ENCODE results near the gene TPBGL.

TPBGL gene, protein sequence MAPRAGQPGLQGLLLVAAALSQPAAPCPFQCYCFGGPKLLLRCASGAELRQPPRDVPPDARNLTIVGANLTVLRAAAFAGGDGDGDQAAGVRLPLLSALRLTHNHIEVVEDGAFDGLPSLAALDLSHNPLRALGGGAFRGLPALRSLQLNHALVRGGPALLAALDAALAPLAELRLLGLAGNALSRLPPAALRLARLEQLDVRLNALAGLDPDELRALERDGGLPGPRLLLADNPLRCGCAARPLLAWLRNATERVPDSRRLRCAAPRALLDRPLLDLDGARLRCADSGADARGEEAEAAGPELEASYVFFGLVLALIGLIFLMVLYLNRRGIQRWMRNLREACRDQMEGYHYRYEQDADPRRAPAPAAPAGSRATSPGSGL

DNA sequence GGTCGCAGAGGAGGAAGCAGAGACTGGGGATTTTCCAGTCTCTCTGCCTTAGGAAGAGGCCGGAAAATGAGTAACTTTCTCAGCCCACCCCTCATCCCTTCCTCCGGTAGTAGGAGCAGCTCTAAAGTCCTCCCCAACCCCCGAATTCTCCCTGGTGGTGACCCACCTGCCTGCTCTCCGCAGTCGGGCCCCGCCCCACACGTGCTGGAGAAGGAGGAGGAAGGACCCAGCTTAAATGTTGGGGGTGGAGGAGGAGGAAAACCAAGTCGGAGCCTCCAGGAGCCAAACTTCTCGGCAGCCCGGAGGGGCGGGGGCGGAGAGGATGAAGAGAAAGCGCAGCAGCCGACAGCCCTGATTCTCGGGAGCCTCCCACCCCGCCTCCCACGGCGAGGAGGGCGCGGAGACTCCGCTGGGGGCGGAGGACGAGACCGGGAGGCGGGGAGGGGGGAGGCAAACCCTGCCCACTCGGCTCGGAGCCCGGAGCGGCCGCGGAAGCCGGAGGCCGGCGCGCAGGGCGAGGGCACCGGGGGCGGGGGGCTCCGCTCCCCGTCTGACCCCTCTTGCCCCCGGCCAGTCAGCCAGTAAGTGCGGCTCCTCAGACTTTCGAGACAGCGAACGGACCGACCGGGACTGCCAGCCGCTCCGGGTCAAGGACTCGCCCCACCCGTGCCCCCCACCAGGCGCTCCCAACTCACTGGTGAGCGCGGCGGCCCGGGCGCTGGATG, at the start of gene TPBGL:
TPBGL (plus strand) TSS at position 464 of the 725 bp plus-strand sequence. CDS start 276 bp downstream, outside the sequence.
- DNase-seq (ENCODE audit: low read depth, low spot score) = no peak

DNA sequence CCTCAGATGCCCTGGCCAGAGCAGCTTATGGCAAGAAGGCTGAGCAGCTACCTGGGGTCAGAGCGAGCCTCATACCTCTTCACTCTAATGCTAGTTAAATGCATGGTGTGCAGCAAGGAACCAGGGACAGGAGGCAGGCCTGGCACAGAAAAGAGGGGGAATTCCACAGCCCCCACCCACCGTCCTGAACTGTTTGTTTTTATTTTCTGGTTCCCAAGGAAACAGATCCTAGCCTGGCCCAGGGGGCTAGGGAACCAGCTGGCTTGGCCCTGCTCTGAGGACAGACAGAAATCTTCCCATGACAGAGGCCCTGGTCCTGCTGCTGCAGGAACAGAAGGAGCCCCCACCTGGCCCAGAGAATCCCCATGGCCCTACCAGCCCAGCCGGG, 49.2 kb upstream of the TPBGL start:
- no peak for DNase-seq (ENCODE audit: low read depth, low spot score)

DNA sequence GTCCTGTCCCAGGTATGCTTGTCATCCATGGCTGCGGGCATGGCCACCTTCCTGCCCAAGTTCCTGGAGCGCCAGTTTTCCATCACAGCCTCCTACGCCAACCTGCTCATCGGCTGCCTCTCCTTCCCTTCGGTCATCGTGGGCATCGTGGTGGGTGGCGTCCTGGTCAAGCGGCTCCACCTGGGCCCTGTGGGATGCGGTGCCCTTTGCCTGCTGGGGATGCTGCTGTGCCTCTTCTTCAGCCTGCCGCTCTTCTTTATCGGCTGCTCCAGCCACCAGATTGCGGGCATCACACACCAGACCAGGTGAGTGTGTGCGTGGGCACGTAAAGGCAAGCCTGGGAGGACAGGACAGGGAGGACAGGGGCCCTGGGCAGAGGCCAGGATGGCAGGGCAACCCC, 47.3 kb upstream of the TPBGL start:
- DNase-seq (ENCODE audit: low read depth, low spot score) = no peak

DNA sequence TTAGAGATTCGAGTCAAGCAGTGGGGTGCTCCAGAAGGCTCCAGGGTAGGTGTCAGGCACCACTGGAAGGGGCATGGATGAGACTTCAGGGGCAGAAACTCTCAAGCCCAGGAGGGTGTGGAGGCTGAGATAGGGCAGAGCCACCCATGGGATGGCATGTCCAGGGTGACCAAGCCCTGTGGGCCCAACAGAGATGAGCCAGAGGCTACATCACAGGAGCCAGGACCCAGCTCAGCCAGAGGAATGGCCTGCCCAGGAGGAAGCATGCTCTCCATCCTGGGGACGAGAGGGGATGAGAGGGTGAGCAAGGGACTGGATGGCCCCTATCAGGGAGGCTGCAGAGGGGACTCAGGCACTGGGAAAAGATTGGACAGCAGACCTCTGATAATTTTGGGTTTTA, 46.9 kb upstream of the TPBGL start:
- DNase-seq (ENCODE audit: low read depth, low spot score) = no peak

DNA sequence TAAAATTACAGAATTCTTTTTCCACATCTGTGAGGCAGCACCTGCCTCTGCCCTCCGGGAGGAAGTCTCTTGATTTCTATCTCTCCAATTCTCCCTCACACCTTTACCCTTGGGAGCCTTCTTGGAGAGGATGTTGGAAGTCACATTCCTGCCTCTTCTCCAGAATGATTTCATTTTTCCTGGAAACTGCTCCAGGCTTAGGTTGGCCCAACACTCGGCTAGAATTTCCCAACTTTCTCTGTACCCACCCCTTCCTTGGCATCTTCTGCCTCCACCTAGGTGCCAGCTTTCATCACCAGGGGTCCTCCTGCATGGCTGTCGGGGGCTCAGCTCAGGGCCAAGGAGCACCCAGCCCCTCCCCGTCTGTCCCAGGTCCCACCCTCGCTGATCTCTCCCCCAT, 46.4 kb upstream of the TPBGL start:
- no peak for DNase-seq (ENCODE audit: low read depth, low spot score)

DNA sequence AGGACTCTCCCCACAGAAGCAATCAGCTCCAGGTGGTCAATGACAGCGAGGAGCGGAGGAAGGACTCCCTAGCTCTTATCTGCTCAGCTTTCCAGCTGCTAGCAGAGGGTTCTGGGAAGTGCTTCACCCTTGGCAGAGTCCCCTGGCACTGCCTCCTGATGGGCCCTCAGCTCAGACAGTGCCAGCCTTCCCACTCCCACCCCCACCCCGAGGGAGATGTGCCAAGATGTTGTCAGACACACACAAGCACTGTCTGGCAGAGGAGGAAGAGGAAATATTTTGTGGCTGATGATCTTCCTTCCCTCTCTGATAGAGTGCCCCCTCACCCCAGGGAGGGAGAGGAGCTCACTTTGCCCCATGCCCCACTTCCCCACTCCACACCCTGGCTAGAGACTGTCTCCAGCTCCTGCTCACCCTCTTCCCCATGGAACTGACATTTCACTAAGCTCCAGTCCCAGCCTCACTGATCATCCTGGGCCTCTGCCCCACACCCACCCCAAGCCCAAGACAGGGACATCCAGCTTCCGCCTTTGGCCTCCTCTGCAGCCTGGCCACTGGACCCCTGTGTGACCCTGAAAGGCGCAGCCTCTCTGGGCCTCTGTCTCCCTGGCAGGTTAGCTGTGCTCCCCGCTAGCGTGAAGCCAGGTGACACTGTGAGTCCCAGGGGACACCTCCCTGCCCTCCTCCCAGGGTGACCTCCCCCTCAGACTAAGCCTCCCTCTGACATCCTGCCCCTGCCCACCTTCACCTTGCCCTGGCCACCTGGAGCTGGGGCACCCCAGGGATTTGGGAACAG, 45.2 kb upstream of the TPBGL start:
- DNase-seq (ENCODE audit: low read depth, low spot score) = no peak

DNA sequence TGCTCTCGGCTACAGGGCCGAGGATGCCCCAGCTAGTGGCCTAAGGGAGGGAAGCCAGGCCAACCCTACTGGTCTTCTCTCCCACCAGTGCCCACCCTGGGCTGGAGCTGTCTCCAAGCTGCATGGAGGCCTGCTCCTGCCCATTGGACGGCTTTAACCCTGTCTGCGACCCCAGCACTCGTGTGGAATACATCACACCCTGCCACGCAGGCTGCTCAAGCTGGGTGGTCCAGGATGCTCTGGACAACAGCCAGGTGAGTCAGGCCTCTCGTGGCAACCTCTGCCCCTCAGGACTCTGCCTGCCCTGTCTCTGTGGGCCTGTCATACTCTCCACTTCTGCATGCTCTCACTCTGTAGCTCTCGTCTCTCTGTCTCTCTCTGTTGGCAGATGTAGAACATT, 44.1 kb upstream of the TPBGL start:
- DNase-seq (ENCODE audit: low read depth, low spot score) = no peak

DNA sequence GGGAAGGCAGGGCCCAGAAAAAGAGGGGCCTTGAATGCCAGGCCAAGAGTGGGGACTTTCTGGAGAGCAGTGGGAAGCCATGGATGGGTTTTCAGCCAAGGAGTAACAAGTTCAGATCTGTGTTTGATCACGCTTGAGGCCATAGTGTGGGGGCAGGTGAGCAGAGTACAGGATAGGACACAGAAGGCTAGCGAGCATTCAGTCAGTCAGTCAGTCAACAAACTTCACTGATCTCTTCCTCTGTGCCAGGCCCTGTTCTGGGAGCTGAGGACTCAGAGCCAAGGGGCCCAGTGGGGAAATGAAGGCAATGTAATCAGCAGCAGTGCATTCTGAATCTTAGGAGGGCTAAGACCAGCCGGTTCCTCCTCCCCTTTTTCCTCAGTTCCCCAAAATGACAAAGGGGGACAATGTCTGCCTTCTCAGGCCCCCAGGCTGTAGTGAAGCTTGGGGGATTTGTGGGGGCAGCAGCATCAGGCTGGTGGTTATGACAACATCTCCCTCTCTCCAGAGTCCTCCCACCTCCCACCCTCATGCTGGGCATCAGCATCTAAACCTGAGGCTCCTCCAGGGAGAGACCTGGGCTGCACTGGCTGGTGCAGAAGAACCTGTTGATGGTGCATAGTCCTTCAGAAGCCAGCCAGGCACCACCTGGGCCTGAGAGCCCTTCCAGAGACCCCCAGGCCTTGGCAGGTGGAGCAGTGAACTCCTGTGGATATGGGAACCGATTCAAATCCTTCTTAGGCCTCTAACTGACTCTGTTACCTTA, 42.9 kb upstream of the TPBGL start:
- no peak for DNase-seq (ENCODE audit: low read depth, low spot score)

DNA sequence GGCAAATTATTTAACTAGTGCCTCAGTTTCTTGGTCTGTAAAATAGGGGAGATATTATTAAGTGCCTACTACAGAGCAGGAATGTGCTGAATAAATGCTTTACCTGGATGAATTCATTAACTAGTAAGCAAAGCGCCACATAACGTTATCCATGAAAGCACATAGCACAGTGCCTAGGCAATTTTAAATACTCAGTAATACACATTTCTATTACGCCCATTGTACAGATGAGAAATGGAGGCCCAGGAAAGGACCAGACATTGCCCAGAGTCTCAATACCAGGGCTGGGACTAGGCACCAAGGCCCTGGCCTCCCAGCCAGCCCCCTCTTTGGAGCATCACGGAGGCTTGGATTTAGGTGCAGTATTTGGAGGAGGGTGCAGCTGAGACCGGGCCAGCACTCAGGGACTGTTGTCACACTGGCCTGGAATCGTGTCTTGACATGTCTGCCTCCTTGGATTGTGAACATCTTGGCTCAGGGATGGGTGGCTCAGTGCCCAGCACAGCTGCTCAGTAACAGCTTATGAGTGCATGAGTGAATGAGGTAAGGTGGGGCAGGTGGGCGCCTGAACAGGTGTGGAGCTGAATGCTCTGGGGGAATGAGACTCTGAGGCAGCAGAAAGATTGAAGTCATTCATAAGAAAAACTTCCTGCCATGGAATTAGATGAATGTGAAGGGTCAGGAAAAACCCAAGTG, 42.1 kb upstream of the TPBGL start:
- no peak for DNase-seq (ENCODE audit: low read depth, low spot score)

DNA sequence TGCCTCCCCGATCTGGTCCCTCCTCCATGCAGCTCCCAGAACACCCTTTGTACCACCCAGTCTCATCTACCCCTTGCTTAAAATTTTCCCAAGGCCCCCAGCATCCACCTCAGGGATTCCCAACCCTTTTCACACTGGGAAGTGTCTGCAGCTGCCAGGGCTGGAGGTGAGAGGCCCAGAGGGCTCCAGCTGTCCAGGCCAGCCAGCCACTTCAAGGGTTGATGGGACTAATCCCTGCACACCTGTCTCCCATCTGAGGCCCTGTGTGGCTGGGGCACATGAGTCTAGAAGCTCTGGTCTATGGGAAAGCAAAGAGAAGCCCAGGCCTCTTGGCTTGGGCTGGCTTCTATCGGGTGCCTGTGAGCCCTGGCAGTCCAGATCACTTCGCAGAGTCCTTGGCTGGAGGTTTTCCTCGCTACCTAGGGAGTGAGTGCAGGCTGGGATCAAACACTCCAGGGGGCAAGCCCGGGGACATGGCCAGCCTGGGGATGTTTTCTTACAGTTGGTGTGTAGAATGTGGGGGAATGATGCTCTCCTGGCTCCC, 41.1 kb upstream of the TPBGL start:
- no peak for DNase-seq (ENCODE audit: low read depth, low spot score)

DNA sequence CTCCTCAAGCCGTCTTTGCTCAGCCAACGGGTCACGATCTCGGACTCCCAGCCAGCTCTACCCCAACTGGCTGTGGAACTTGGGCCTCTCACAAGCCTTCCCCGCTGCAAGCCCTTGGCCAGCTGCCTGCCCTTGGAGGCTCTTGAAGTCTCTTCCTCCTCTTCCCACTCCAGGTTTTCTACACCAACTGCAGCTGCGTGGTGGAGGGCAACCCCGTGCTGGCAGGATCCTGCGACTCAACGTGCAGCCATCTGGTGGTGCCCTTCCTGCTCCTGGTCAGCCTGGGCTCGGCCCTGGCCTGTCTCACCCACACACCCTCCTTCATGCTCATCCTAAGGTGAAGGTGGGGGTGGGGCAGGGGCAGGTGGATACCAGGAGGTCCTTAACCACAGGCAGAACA, 40.5 kb upstream of the TPBGL start:
- DNase-seq (ENCODE audit: low read depth, low spot score) = no peak

DNA sequence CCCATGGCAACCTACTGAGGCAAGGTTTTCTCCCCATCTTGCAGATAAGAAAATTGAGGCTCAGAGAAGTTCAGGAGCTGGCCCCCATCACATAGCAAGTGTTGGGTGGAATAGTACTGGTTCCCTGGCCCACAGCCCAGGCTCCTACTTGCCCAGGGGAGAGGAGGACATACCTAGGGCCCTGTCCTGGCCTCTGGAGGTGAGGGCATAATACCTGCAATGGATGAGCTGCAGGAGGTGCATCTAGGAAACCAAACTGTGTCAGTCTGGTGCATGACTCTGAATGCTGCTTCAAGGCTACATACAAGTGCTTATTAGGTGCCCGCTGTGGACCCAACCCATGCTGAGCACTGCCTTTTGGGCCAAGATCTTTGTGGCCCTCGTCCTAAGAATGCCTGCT, 40.0 kb upstream of the TPBGL start:
- DNase-seq (ENCODE audit: low read depth, low spot score) = no peak

DNA sequence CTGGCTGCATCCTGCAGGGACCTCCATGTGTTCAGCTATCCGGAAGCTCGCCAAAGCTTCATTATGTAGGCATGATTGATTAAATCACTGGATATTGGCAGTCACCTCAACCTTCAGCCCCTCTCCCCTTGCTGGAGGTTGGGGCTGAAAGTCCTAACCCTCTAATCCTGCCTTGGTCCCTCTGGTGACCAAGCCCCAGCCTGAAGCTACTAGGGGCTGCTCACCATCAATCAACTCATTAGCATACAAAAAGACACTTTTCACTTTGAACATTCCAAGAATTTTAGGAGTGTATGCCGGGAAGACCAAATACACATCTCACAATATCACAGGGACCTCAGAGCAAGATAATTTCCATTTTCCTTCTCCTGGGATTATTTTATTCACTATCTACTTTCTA, 38.8 kb upstream of the TPBGL start:
- no peak for DNase-seq (ENCODE audit: low read depth, low spot score)

DNA sequence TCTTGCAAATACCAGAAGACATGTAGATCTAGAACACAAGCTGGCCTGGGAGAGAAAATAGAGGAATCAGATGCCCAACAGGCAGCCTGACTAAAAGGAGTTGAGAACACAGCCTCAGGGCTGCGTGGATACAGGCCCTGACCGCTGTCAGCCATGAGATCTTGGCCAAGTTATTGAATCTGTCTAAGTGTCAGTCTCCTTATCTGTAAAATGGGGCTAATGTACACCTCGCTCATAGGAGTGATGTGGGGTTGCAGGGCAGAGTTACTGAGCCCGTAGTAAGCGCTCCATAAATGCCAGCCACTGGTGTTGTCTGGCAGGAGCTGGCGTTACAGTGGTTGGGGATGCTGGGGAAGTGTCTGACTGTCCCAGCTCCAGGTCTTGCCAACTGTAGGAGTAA, 38.4 kb upstream of the TPBGL start:
- no peak for DNase-seq (ENCODE audit: low read depth, low spot score)

DNA sequence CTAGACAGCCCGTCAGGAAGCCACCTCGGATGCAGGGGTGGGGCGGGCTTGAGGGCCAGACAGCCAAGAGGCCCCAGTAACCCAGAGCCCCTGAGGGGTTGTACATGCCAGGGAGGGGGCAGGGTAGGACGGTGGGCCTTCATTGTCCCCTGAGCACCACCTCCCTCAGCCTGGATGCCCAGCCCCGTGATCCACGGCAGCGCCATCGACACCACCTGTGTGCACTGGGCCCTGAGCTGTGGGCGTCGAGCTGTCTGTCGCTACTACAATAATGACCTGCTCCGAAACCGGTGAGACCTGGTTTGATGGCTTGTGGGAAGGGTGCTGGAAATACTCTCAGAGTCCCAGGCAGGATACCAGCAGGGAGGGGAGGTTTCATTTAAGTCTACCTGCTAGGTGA, 37.4 kb upstream of the TPBGL start:
- no peak for DNase-seq (ENCODE audit: low read depth, low spot score)

DNA sequence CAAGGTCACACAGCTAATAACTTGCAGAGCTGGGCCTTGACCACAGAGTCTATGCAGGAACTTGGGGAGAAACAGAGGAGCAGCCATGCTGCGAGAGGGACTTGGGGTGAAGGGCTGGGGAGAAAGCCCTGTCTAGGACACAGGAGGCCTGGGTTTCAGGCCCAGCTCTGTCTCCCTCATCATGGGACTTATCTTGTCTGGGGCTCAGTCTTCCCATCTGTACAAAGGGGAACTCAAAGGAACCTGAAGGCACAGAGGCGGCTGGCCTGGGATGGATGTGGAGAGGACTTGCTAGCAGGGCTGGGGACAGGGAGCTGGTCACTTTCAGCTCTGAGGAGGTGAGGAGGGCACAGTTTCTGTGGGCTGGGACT, 36.9 kb upstream of the TPBGL start:
- DNase-seq (ENCODE audit: low read depth, low spot score) = no peak

DNA sequence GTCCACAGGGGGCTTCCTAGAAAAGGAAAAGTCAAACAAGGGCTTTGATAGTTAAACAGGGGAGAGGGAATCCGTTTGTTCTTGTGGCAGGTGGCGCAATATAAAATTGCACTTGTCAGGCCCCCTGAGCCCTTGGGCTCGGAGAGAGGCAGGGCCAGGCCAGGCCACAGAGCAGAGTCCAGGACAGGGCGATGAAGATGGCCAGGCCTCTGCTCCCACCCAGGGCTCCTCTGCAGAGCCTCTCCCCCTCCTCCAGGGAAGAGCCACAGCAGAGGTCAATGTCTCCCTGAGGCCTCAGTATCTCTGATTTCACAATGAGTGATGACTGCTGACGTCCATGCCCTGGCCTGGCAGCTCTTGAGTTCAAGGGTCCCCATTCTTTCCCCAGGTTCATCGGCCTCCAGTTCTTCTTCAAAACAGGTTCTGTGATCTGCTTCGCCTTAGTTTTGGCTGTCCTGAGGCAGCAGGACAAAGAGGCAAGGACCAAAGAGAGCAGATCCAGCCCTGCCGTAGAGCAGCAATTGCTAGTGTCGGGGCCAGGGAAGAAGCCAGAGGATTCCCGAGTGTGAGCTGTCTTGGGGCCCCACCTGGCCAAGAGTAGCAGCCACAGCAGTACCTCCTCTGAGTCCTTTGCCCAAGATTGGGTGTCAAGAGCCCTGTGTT, 36.4 kb upstream of the TPBGL start:
- no peak for DNase-seq (ENCODE audit: low read depth, low spot score)

DNA sequence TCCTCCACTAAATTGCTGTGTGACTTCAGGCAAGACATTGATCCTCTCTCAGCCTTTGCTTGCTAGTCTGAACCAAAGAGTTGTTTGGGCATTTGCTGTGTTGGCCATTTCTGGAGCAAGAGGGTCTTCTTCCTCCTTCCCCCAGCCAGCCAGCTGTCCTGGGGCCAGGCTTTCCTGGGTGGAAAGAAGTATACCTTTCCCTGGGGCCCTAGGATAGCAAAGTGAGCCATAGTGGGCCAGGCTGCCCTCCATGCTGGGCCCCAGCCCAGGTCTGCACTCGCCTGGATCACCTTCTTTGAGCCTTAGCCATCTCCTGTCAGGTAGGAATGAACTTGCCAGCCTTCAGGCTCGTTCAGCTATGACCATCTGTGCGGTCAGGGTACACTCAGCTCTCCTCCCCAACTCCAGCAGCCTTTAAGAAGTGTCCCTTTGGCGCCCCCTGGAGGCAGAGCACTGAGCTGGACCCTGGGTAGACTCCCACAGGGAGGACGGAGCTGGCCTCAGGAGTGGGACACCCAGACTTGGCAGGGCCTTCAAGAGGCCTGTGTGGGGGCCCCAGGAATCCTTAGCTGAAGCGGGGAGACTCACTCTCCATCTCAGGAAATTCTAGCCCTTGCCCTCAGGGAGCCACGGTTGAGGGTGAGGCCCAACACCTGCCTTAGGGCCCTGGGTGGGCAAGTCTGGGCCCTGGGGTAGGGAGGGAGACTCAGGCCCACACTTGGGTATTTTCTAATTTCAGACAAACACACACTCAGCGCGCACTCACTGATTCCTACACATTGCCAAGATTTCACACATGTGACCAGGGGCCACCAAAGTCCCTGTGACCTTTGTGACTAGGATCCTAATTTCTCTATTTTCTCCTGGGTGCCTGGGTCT, 35.6 kb upstream of the TPBGL start:
- peak; percentile 58 for DNase-seq (ENCODE audit: low read depth, low spot score)

DNA sequence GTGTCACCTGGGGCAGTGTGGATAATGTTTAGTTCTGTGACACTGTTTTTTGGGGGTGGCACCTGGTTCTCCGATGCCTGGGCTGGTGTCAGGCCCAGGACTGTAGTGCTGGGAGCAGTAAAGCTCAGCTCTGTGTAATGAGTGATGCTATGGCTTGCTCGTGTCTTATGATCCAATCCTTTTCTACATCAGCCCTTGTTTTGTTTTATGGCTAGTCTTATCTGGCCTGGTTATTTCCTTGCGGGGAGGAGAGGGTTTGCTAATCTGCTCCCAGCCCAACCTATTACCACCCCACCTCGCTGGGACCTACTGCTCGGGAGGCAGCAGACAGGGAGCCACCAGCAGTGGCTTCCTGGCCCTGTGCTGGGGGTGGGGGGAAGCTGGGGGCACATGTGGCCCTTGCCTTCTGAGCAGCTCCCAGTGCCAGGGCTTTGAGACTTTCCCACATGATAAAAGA, 35.0 kb upstream of the TPBGL start:
- DNase-seq (ENCODE audit: low read depth, low spot score) = no peak

All from smooth muscle cell of the brain vasculature (primary cell).